Hindlimb muscle (tissue), 1 donor: ENCODE measurements around the gene FGL2. TPM values are rescaled to one million over a fixed set of nuclear protein-coding genes. Genes with fewer than 3 reads are reported as not detected.
"Not testable (repeated sequence)": the region's sequence is repeated elsewhere in the genome, so short reads cannot be mapped to it uniquely, and the experiment has no call there.

ENCODE experiments used
- DNase-seq: peaks from one replicate; pipeline ENCODE4 v3.0.0-alpha.2; 2013
- polyA plus RNA-seq: library from polyadenylated mRNA; unstranded; fragments of 120-200 nt; gene quantifications from one replicate; pipeline ENCODE4 v1.2.1, GENCODE V29; 2013; ENCODE audit not compliant: insufficient read length

FGL2 gene
- polyA plus RNA-seq, 1 donor, result 22.2 TPM

DNA sequence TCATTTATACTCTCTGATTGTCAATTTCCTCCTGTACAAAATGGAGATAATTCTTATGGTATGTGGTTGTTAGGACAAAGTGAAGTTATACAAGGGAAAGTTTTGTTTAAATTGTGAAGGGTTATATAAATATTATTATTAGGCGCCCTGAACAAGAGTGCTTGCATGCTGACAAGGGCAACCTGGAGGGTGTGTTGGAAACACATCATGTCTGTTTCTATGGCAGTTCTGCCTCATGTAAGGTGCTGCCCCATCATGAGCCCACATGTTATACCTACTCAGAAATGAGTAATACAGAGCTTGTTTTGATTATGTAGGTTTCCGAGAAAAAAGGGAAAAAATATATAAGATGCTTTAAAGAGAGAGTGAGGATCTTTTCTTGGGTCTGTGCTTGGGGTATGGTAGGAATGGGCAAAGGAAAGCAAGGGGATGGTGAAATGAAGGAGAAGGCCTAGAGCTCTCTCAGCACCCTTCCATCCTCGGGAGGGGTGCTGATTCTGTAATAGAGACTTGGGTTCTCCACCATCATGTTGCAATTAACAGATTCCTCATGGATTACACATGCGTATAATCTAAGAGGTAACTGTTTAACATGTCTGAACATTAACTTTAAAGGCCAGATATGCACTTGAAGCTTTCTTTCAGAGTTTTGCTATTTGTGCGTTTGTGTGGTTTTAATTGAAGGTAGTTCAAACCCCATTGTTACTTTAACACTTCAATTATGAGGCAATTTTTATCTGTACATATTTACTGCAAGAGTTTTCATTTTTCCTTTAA is 43.8 kb downstream of the FGL2 start:
- DNase-seq, result not testable (repeated sequence)

- DNase-seq, result not testable (repeated sequence)
These were observed 44.6 kb downstream of the FGL2 start for GRCh38 chr7:77154917-77155464.

DNA sequence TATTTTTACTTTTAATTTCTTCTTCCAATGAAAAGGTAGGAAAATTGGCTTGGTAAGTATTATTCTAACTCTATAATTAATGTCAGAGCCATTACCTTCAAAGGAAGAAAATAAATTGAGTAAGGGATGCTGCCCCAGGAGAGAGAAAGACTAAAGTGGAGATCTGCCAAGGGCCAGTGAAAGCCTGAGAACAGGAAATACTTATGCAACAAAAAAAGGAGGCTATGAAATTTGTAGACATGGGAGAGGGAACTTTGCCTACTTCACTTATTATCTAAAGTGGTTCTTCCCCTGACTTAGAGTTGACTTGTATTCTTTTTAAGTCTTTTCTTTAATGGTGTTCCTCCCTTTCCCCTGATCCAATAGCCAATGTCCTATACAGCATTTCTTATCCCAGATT is 47.4 kb downstream of the FGL2 start:
- DNase-seq, result not testable (repeated sequence)

Other genes starting within 250 kb of the FGL2 start
- not detected for gene SPDYE17, start 167.5 kb downstream of the FGL2 start, polyA plus RNA-seq
- 0.34 TPM for gene SPDYE18, start 137.3 kb downstream of the FGL2 start, polyA plus RNA-seq
- 7.6 TPM for gene CCDC146, start 77.2 kb downstream of the FGL2 start, polyA plus RNA-seq
- gene GSAP, start 216.5 kb upstream of the FGL2 start, polyA plus RNA-seq, result 5.0 TPM